GM19099 (cell line): ENCODE measurements around the gene TRIM34.

Source experiments
- POLR2A ChIP-seq: IDR thresholded peaks from 3 replicates; pipeline ENCODE4 v1.6.1; 2011; ENCODE audit warnings: low read depth; ENCODE audit not compliant: insufficient read length; ENCODE audit errors: extremely low read depth

The TRIM34 gene

DNA sequence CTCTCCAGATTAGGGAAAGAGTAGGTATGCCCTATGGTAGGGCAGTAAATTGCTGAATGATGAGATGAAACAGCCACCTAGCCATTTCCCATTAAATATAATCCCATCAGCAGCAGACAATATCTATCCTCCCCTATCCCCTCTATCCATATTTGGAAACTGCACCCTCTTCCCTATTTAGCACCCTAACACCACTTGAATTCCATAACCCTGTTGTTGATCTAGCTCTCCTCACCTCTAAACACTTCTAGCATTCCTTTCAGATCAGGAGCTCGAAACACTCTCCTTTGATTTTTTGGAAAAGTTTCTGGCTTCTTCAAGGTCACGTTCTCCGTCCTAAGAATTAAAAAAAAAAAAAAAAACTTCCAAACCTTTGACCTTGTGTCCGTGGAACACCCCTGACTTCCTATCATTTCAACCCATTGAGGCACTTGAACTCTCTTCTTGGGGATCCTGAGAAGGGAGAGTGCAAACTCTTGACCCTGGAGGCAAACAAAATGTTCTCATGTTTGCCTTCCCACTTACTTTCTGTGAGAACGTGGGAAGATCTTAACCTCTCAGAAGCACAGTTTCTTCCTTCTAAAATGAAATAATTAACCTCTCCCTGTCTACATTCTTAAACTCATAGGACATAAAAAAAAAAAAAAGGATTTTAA is 41.1 kb downstream of the TRIM34 start:
- no peak for TF ChIP-seq POLR2A

DNA sequence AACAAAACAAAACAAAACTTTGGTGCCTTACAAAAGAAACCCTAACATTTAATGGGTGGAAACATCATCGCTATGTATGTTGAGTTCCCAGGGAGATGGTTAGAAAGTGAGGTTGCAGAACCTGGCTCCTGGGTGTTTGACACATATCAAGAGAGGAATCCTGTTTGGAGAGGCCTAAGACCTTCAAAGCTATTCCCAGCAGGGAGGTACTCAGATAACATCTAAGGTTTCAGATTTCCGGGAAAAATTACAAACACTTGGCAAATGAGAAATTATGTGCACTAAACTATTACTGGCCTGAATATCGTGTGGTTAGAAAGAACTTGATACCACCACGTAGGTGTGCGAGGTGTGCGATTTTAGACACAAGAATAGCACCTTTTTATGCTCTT is 41.6 kb downstream of the TRIM34 start:
- no peak for TF ChIP-seq POLR2A

GRCh38 chr11:5671831-5672230 is 47.0 kb downstream of the TRIM34 start:
- no peak for TF ChIP-seq POLR2A

GRCh38 chr11:5674391-5674790 is 49.6 kb downstream of the TRIM34 start:
- no peak for TF ChIP-seq POLR2A

- no peak for TF ChIP-seq POLR2A
Observed at GRCh38 chr11:5679811-5680210, 55.0 kb downstream of the TRIM34 start.

GRCh38 chr11:5684036-5684645 is 59.3 kb downstream of the TRIM34 start:
- no peak for TF ChIP-seq POLR2A

DNA sequence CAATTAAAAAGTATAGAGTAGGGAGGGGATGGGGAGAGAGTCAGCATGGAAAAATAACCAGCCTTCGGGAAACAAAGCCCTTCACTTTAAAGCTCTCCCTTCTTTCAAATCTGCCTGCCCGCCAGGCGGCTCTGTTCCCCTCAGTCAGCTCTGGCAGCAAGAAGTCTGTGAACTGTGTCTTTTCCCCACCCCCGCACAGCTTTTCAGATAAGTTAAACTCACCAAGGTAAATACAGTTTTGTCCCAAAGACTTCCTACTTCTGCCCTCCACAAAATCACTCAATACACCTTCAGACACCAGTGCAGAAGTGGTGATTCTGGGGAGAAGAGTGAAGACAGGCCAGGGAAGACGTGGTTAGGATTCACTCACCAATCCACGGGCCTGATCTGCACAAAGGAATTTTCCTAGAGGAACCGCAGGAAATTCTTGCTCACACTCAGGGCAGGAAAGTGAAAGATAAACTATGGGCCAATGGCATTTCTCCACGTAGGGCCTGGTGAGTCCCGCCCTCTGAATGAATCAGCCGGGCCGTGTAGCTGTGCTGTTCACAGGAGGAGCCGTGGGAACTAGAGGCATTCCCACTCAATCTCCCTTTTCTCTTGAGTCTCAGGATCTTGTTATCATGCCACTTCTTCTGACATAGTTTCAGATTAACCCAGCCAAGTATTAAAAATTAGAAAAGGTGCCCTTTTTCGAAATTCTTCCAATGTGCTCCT is 60.0 kb downstream of the TRIM34 start, which contains the start of gene TRIM5:
TSS of gene TRIM5 (minus strand) at position 429 of the 717 bp plus-strand sequence. CDS start 4,897 bp downstream, outside the sequence.
- TF ChIP-seq POLR2A = peak; percentile 71

GRCh38 chr11:5686426-5686825 is 61.6 kb downstream of the TRIM34 start:
- TF ChIP-seq POLR2A = no peak

- TF ChIP-seq POLR2A = no peak
Observed at GRCh38 chr11:5688482-5688881, 63.7 kb downstream of the TRIM34 start.

- TF ChIP-seq POLR2A = peak; percentile 81
Observed at GRCh38 chr11:5689551-5689983, 64.8 kb downstream of the TRIM34 start, which contains the start of gene TRIM22. Gene TRIM22, plus strand, starts transcription at chr11:5689790. Its CDS starts 6,443 bp downstream, at chr11:5696233.

GRCh38 chr11:5690216-5690615 is 65.4 kb downstream of the TRIM34 start:
- no peak for TF ChIP-seq POLR2A

DNA sequence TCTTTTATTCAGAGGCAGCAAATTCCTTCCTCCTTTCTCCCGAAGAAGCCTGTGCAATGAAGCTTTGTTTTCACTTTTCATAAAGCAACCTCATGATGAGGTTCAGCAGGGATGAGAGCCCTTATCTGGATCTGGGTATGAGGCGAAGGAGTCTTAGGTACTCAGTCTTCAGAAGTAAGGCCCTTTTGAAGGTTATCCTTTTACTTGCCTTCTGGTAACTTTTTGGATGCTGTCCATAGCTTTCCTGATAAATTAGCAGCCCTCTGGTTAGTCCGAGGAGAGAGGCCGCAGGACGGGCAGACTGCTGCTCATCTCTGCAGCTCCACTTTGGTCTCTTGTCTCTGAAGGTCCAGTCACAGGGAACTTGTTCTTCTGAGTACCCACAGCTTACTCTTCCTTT is 65.9 kb downstream of the TRIM34 start:
- no peak for TF ChIP-seq POLR2A

GRCh38 chr11:5691964-5692361 is 67.2 kb downstream of the TRIM34 start:
- TF ChIP-seq POLR2A = no peak
